Glutamatergic neuron (in vitro differentiated cells): Measurements from ENCODE around the gene RPS4Y1. TPM values are rescaled to one million over a fixed set of nuclear protein-coding genes. Genes with fewer than 3 reads are reported as not detected.

Source experiments
- DNase-seq: peaks from one replicate; pipeline ENCODE4 v3.0.0; 2022
- H3K27ac Mint-ChIP-seq: one replicate; pipeline ENCODE4 v1.8.0; 2020; ENCODE audit warnings: mild to moderate bottlenecking, mixed read lengths, inconsistent platforms; ENCODE audit not compliant: unreplicated experiment
- H3K27me3 Mint-ChIP-seq: one replicate; pipeline ENCODE4 v1.8.0; 2020; ENCODE audit warnings: mild to moderate bottlenecking, moderate library complexity, mixed read lengths, inconsistent platforms; ENCODE audit not compliant: unreplicated experiment
- H3K36me3 Mint-ChIP-seq: one replicate; pipeline ENCODE4 v1.8.0; 2020; ENCODE audit warnings: mild to moderate bottlenecking, mixed read lengths, inconsistent platforms; ENCODE audit not compliant: unreplicated experiment
- H3K4me1 Mint-ChIP-seq: one replicate; pipeline ENCODE4 v1.8.0; 2020; ENCODE audit warnings: mild to moderate bottlenecking, low read depth, mixed read lengths, inconsistent platforms; ENCODE audit not compliant: unreplicated experiment
- H3K4me3 Mint-ChIP-seq: one replicate; pipeline ENCODE4 v1.8.0; 2020; ENCODE audit warnings: mild to moderate bottlenecking, mixed read lengths, inconsistent platforms; ENCODE audit not compliant: unreplicated experiment
- H3K9me3 Mint-ChIP-seq: one replicate; pipeline ENCODE4 v1.8.0; 2020; ENCODE audit warnings: mild to moderate bottlenecking, moderate library complexity, mixed read lengths, inconsistent platforms; ENCODE audit not compliant: unreplicated experiment
- total RNA-seq: library from RNA; stranded (reverse); fragmentation: NEBNext Ultra II Directional; extraction: Animal tissue kit (Norgen Biotek cat#: 25700); gene quantifications from one replicate; pipeline ENCODE4 v1.2.1, GENCODE V29; 2021; ENCODE audit not compliant: unreplicated experiment
- TF ChIP-seq, protein P1 (sequence below): fragments of 200-600 bp; sonication (generic); IDR thresholded peaks from one replicate; pipeline ENCODE4 v1.5.0; 2021; ENCODE audit not compliant: partially characterized antibody, unreplicated experiment

RPS4Y1 gene
- total RNA-seq, 1 donor from 2014 or later = 152 TPM

- no peaks in the 10 kb centered on the region for H3K36me3 Mint-ChIP-seq
- DNase-seq = no peak
- no peaks in the 10 kb centered on the region for H3K9me3 Mint-ChIP-seq
- no peaks in the 10 kb centered on the region for H3K27me3 Mint-ChIP-seq
- no peak overlapping the region for H3K4me3 Mint-ChIP-seq
- no peak overlapping the region for H3K27ac Mint-ChIP-seq
- TF ChIP-seq, protein P1, sequence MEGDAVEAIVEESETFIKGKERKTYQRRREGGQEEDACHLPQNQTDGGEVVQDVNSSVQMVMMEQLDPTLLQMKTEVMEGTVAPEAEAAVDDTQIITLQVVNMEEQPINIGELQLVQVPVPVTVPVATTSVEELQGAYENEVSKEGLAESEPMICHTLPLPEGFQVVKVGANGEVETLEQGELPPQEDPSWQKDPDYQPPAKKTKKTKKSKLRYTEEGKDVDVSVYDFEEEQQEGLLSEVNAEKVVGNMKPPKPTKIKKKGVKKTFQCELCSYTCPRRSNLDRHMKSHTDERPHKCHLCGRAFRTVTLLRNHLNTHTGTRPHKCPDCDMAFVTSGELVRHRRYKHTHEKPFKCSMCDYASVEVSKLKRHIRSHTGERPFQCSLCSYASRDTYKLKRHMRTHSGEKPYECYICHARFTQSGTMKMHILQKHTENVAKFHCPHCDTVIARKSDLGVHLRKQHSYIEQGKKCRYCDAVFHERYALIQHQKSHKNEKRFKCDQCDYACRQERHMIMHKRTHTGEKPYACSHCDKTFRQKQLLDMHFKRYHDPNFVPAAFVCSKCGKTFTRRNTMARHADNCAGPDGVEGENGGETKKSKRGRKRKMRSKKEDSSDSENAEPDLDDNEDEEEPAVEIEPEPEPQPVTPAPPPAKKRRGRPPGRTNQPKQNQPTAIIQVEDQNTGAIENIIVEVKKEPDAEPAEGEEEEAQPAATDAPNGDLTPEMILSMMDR = no peak
- no peaks in the 10 kb centered on the region for H3K4me1 Mint-ChIP-seq
Observed at GRCh38 chrY:2824471-2824870, 16.9 kb upstream of the RPS4Y1 start.

DNA sequence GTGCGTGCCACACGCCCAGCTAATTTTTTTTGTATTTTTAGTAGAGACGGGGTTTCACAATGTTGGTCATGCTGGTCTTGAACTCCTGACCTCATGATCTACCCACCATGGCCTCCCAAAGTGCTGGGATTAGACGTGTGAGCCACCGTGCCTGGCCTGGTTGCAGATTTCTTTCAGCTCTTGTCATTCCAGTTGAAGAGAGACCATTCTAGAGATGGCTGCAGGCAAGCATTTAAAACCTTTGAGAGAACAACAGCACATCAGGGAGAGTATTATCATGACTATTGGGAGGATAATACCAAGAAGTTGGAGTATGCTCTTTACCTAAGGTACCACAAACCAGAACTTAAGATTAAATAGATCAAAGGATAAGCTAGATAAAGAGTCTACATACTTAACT lies 12.9 kb upstream of the RPS4Y1 start:
- TF ChIP-seq, protein P1 = no peak
- Mint-ChIP-seq H3K9me3 (no peaks in the 10 kb centered on the region), H3K36me3 (no peaks in the 10 kb centered on the region)

GRCh38 chrY:2835230-2835629 lies 6.2 kb upstream of the RPS4Y1 start:
- no peaks in the 10 kb centered on the region for H3K36me3 Mint-ChIP-seq
- no peak overlapping the region for H3K4me3 Mint-ChIP-seq
- H3K4me1 Mint-ChIP-seq = no peaks in the 10 kb centered on the region
- TF ChIP-seq, protein P1 = no peak
- peaks cover 2% of the 10 kb centered on the region for H3K27me3 Mint-ChIP-seq
- H3K9me3 Mint-ChIP-seq = no peaks in the 10 kb centered on the region
- no peak overlapping the region for H3K27ac Mint-ChIP-seq
- no peak for DNase-seq

More for the DNA sequence above, 12.9 kb upstream of the RPS4Y1 start:
- no peak for DNase-seq
- Mint-ChIP-seq H3K27me3 (no peaks in the 10 kb centered on the region), H3K4me1 (no peaks in the 10 kb centered on the region), H3K27ac (no peak overlapping the region), H3K4me3 (no peak overlapping the region)

DNA sequence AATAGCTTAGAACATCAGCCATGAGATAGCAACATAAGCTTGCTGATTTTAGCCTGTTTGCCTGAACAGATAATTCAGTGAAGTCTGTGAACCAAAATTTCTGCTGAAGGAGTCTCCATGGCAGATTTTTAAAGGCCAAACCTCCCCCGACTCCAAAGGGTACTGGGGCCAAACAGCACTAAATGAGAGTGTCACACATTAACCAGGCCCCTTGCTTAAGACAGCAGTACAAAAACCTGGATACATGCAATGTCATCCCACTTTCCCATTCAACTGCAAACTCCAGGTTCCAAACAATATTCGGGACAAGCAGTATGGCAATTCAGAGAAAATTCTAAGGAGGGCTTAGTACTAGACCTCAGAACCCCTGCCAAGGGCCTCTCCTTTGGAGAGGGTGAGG lies 4.3 kb upstream of the RPS4Y1 start:
- H3K36me3 Mint-ChIP-seq = no peaks in the 10 kb centered on the region
- H3K4me3 Mint-ChIP-seq = no peak overlapping the region
- H3K9me3 Mint-ChIP-seq = no peaks in the 10 kb centered on the region
- H3K4me1 Mint-ChIP-seq = no peaks in the 10 kb centered on the region
- H3K27me3 Mint-ChIP-seq = peaks cover 2% of the 10 kb centered on the region
- H3K27ac Mint-ChIP-seq = no peak overlapping the region
- TF ChIP-seq, protein P1 = no peak
- no peak for DNase-seq

DNA sequence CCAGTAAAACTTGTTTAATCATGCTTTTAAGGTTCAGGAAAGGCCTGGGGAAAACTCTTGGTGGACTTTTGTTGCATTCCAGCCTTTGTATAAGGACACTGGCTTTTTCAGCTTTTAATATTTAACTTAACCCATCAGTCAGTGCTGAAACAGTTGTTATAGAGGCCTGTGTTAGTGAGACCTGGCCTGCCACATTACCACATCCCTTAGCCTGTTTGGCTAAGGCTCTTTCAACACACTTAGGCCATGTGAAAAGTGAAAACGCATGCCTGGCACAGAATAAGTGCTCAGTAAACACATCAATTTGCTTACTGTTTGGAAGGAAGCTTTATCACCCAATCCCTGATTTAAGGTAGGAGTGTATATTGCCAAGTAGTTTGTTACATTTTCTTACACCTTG lies 3.5 kb upstream of the RPS4Y1 start:
- TF ChIP-seq, protein P1 = no peak
- Mint-ChIP-seq H3K36me3 (no peaks in the 10 kb centered on the region), H3K9me3 (no peaks in the 10 kb centered on the region), H3K4me1 (no peaks in the 10 kb centered on the region), H3K4me3 (no peak overlapping the region), H3K27ac (no peak overlapping the region), H3K27me3 (peaks cover 2% of the 10 kb centered on the region)
- no peak for DNase-seq
